ENCODE data around the gene PIH1D1.
"Not testable (repeated sequence)": the region's sequence is repeated elsewhere in the genome, so short reads cannot be mapped to it uniquely, and the experiment has no call there.

PIH1D1 gene

GRCh38 chr19:49473501-49473867 is 21.9 kb upstream of the PIH1D1 start:
- H3K4me1 ChIP-seq (ENCODE audit: insufficient read depth, low read length); H3K36me3 ChIP-seq (ENCODE audit: insufficient read depth, low read length); H2AFZ ChIP-seq (ENCODE audit: low read depth, low read length); H3K9me3 ChIP-seq (ENCODE audit: low read length); H3K27me3 ChIP-seq (ENCODE audit: insufficient read depth, low read length); H3K4me3 ChIP-seq (ENCODE audit: low read length): not testable (repeated sequence)

GRCh38 chr19:49472936-49473335 is 21.3 kb upstream of the PIH1D1 start:
- Histone ChIP-seq H3K9me3 (ENCODE audit: low read length) (no peaks in the 10 kb centered on the region), H3K27me3 (ENCODE audit: insufficient read depth, low read length) (no peaks in the 10 kb centered on the region), H3K36me3 (ENCODE audit: insufficient read depth, low read length) (peaks cover 11% of the 10 kb centered on the region), H3K4me3 (ENCODE audit: low read length) (no peak overlapping the region), H3K4me1 (ENCODE audit: insufficient read depth, low read length) (no peaks in the 10 kb centered on the region), H2AFZ (ENCODE audit: low read depth, low read length) (no peak overlapping the region)

GRCh38 chr19:49470615-49470978 is 19.0 kb upstream of the PIH1D1 start:
- H2AFZ ChIP-seq (ENCODE audit: low read depth, low read length) = no peak overlapping the region
- no peaks in the 10 kb centered on the region for H3K9me3 ChIP-seq (ENCODE audit: low read length)
- no peaks in the 10 kb centered on the region for H3K4me1 ChIP-seq (ENCODE audit: insufficient read depth, low read length)
- peaks cover 15% of the 10 kb centered on the region for H3K36me3 ChIP-seq (ENCODE audit: insufficient read depth, low read length)
- no peak overlapping the region for H3K4me3 ChIP-seq (ENCODE audit: low read length)
- no peaks in the 10 kb centered on the region for H3K27me3 ChIP-seq (ENCODE audit: insufficient read depth, low read length)

- peaks cover 17% of the 10 kb centered on the region for H3K36me3 ChIP-seq (ENCODE audit: insufficient read depth, low read length)
- H3K4me1 ChIP-seq (ENCODE audit: insufficient read depth, low read length) = no peaks in the 10 kb centered on the region
These were observed 18.4 kb upstream of the PIH1D1 start for GRCh38 chr19:49469828-49470614.

GRCh38 chr19:49468746-49469447 is 17.3 kb upstream of the PIH1D1 start:
- Histone ChIP-seq H3K4me1 (ENCODE audit: insufficient read depth, low read length) (no peaks in the 10 kb centered on the region), H3K27me3 (ENCODE audit: insufficient read depth, low read length) (no peaks in the 10 kb centered on the region), H3K4me3 (ENCODE audit: low read length) (no peak overlapping the region), H3K9me3 (ENCODE audit: low read length) (no peaks in the 10 kb centered on the region), H3K36me3 (ENCODE audit: insufficient read depth, low read length) (peaks cover 22% of the 10 kb centered on the region), H2AFZ (ENCODE audit: low read depth, low read length) (no peak overlapping the region)

More at GRCh38 chr19:49469828-49470614, 18.4 kb upstream of the PIH1D1 start:
- H2AFZ ChIP-seq (ENCODE audit: low read depth, low read length) = no peak overlapping the region
- no peaks in the 10 kb centered on the region for H3K9me3 ChIP-seq (ENCODE audit: low read length)
- H3K27me3 ChIP-seq (ENCODE audit: insufficient read depth, low read length) = no peaks in the 10 kb centered on the region
- no peak overlapping the region for H3K4me3 ChIP-seq (ENCODE audit: low read length)

- Histone ChIP-seq H3K36me3 (ENCODE audit: insufficient read depth, low read length) (peaks cover 24% of the 10 kb centered on the region), H2AFZ (ENCODE audit: low read depth, low read length) (no peak overlapping the region), H3K27me3 (ENCODE audit: insufficient read depth, low read length) (no peaks in the 10 kb centered on the region), H3K4me1 (ENCODE audit: insufficient read depth, low read length) (no peaks in the 10 kb centered on the region), H3K9me3 (ENCODE audit: low read length) (no peaks in the 10 kb centered on the region), H3K4me3 (ENCODE audit: low read length) (no peak overlapping the region)
These were observed 16.6 kb upstream of the PIH1D1 start for GRCh38 chr19:49468199-49468598.

- no peak overlapping the region for H3K4me3 ChIP-seq (ENCODE audit: low read length)
- no peak overlapping the region for H2AFZ ChIP-seq (ENCODE audit: low read depth, low read length)
- no peaks in the 10 kb centered on the region for H3K27me3 ChIP-seq (ENCODE audit: insufficient read depth, low read length)
- H3K36me3 ChIP-seq (ENCODE audit: insufficient read depth, low read length) = peaks cover 29% of the 10 kb centered on the region
- no peaks in the 10 kb centered on the region for H3K9me3 ChIP-seq (ENCODE audit: low read length)
- H3K4me1 ChIP-seq (ENCODE audit: insufficient read depth, low read length) = no peaks in the 10 kb centered on the region
These were observed 13.8 kb upstream of the PIH1D1 start for GRCh38 chr19:49465371-49465770.

- Histone ChIP-seq H2AFZ (ENCODE audit: low read depth, low read length) (no peak overlapping the region), H3K36me3 (ENCODE audit: insufficient read depth, low read length) (peaks cover 30% of the 10 kb centered on the region)
These were observed 12.5 kb upstream of the PIH1D1 start for GRCh38 chr19:49463960-49464740.

GRCh38 chr19:49462492-49462891 is 10.9 kb upstream of the PIH1D1 start:
- H3K4me3 ChIP-seq (ENCODE audit: low read length) = no peak overlapping the region
- no peak overlapping the region for H2AFZ ChIP-seq (ENCODE audit: low read depth, low read length)
- H3K27me3 ChIP-seq (ENCODE audit: insufficient read depth, low read length) = no peaks in the 10 kb centered on the region
- no peaks in the 10 kb centered on the region for H3K9me3 ChIP-seq (ENCODE audit: low read length)
- peaks cover 23% of the 10 kb centered on the region for H3K36me3 ChIP-seq (ENCODE audit: insufficient read depth, low read length)
- no peaks in the 10 kb centered on the region for H3K4me1 ChIP-seq (ENCODE audit: insufficient read depth, low read length)

More at GRCh38 chr19:49463960-49464740, 12.5 kb upstream of the PIH1D1 start:
- no peaks in the 10 kb centered on the region for H3K27me3 ChIP-seq (ENCODE audit: insufficient read depth, low read length)
- H3K4me3 ChIP-seq (ENCODE audit: low read length) = no peak overlapping the region
- H3K4me1 ChIP-seq (ENCODE audit: insufficient read depth, low read length) = no peaks in the 10 kb centered on the region
- H3K9me3 ChIP-seq (ENCODE audit: low read length) = no peaks in the 10 kb centered on the region

GRCh38 chr19:49461656-49462055 is 10.0 kb upstream of the PIH1D1 start:
- no peaks in the 10 kb centered on the region for H3K4me1 ChIP-seq (ENCODE audit: insufficient read depth, low read length)
- H3K27me3 ChIP-seq (ENCODE audit: insufficient read depth, low read length) = no peaks in the 10 kb centered on the region
- H3K9me3 ChIP-seq (ENCODE audit: low read length) = no peaks in the 10 kb centered on the region
- peaks cover 23% of the 10 kb centered on the region for H3K36me3 ChIP-seq (ENCODE audit: insufficient read depth, low read length)
- H3K4me3 ChIP-seq (ENCODE audit: low read length) = no peak overlapping the region
- no peak overlapping the region for H2AFZ ChIP-seq (ENCODE audit: low read depth, low read length)

GRCh38 chr19:49461130-49461529 is 9.5 kb upstream of the PIH1D1 start:
- not testable (repeated sequence) for H3K27me3 ChIP-seq (ENCODE audit: insufficient read depth, low read length); H3K4me1 ChIP-seq (ENCODE audit: insufficient read depth, low read length); H3K9me3 ChIP-seq (ENCODE audit: low read length); H3K4me3 ChIP-seq (ENCODE audit: low read length); H2AFZ ChIP-seq (ENCODE audit: low read depth, low read length)
- peaks cover 21% of the 10 kb centered on the region for H3K36me3 ChIP-seq (ENCODE audit: insufficient read depth, low read length)

- H3K4me3 ChIP-seq (ENCODE audit: low read length) = no peak overlapping the region
- peaks cover 17% of the 10 kb centered on the region for H3K36me3 ChIP-seq (ENCODE audit: insufficient read depth, low read length)
- no peak overlapping the region for H2AFZ ChIP-seq (ENCODE audit: low read depth, low read length)
- H3K9me3 ChIP-seq (ENCODE audit: low read length) = no peaks in the 10 kb centered on the region
- H3K27me3 ChIP-seq (ENCODE audit: insufficient read depth, low read length) = no peaks in the 10 kb centered on the region
- peaks cover under 1% of the 10 kb centered on the region for H3K4me1 ChIP-seq (ENCODE audit: insufficient read depth, low read length)
These were observed 7.8 kb upstream of the PIH1D1 start for GRCh38 chr19:49459388-49459787.

GRCh38 chr19:49458567-49458903 is 6.9 kb upstream of the PIH1D1 start:
- H2AFZ ChIP-seq (ENCODE audit: low read depth, low read length) = no peak overlapping the region
- H3K9me3 ChIP-seq (ENCODE audit: low read length) = no peaks in the 10 kb centered on the region
- peaks cover 3% of the 10 kb centered on the region for H3K4me1 ChIP-seq (ENCODE audit: insufficient read depth, low read length)
- no peak overlapping the region for H3K4me3 ChIP-seq (ENCODE audit: low read length)
- peaks cover 11% of the 10 kb centered on the region for H3K36me3 ChIP-seq (ENCODE audit: insufficient read depth, low read length)
- no peaks in the 10 kb centered on the region for H3K27me3 ChIP-seq (ENCODE audit: insufficient read depth, low read length)
